Measurements from ENCODE around the gene CDK5RAP3.

Gene CDK5RAP3

DNA sequence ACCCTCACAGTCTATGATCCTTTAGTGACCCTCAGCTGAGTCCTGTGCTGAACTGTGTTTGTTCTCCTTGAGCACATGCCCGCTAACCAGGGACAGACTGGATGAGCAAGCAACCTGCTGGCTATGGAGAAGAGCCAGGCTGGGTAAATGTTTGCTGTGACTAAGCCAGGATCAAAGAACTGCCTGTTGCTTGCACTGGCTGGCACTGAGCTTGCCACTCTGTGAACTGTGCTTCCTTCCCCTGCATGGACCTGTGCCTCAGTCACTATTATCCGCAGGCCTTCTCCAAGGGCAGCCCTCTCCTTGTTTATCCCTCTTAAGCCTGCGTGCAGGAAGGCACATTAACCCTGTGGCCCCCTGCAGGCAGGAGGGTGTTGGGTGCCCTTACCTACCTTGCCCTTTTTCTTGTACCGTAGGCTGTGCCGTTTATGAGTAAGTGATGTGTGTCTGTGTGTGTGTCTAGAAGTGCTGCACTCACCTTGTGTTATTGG, 22.2 kb upstream of the CDK5RAP3 start:
- TF ChIP-seq, protein P1, sequence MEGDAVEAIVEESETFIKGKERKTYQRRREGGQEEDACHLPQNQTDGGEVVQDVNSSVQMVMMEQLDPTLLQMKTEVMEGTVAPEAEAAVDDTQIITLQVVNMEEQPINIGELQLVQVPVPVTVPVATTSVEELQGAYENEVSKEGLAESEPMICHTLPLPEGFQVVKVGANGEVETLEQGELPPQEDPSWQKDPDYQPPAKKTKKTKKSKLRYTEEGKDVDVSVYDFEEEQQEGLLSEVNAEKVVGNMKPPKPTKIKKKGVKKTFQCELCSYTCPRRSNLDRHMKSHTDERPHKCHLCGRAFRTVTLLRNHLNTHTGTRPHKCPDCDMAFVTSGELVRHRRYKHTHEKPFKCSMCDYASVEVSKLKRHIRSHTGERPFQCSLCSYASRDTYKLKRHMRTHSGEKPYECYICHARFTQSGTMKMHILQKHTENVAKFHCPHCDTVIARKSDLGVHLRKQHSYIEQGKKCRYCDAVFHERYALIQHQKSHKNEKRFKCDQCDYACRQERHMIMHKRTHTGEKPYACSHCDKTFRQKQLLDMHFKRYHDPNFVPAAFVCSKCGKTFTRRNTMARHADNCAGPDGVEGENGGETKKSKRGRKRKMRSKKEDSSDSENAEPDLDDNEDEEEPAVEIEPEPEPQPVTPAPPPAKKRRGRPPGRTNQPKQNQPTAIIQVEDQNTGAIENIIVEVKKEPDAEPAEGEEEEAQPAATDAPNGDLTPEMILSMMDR (conservative IDR thresholded peaks at IDR 0.05; ENCODE audit: low read depth, low read length): no peak
- no peak for DNase-seq (ENCODE audit: low read depth)

DNA sequence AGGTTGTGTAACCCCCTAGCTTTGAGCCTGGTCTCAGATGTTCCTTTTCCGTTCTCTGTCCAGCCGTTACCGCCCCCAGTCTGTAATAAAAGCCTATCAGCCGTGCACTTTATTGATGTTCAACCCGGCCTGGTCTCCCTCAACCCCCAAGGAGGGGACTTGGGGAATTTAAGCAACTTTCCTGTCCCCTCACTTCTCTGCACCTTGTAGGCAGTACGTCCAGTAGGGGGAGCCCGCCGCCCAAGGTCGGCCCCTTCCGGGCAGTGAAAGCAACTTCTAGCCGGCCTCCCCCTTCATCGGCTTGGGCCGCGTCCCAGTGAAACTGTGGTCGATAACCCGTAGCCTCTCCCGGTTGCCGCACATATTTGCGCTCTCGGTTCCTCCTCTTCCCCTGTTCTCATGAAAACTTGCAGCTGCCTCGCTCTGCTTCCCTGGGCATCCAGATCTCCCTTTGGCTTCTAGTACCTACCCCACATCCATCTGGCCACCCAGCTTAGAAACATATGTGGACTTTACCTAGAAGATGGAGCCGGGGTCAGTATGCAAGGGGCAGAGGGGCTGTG, 21.6 kb upstream of the CDK5RAP3 start:
- H3K4me3 ChIP-seq (ENCODE audit: low read depth, low read length): peak overlapping the region; percentile 41
- DNase-seq (ENCODE audit: low read depth): peak; percentile 88
- TF ChIP-seq, protein P1 (conservative IDR thresholded peaks at IDR 0.05; ENCODE audit: low read depth, low read length): peak; percentile 94

More for the DNA sequence above, 22.2 kb upstream of the CDK5RAP3 start:
- no peak overlapping the region for H3K4me3 ChIP-seq (ENCODE audit: low read depth, low read length)

DNA sequence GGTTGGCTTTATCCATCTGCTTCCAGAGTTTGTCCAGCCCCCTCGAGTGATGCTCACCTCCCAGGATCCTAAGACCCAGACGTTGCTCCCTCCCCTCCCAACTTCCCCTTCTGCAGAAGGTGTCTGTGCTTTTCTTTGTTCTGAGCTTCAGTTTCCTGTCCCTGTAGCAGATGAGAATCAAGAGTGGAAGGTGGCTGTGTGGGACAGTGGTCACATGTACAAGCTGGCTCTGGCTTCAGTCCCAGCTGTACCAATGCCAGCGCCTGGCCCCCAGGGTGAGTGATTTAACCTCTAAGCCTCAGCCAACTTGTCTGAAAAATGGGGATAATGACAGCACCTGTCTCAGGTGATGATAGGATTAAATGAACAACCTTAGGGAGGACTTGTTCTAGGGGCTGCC, 21.0 kb upstream of the CDK5RAP3 start:
- no peak for DNase-seq (ENCODE audit: low read depth)
- H3K4me3 ChIP-seq (ENCODE audit: low read depth, low read length): no peak overlapping the region
- TF ChIP-seq, protein P1 (conservative IDR thresholded peaks at IDR 0.05; ENCODE audit: low read depth, low read length): no peak

DNA sequence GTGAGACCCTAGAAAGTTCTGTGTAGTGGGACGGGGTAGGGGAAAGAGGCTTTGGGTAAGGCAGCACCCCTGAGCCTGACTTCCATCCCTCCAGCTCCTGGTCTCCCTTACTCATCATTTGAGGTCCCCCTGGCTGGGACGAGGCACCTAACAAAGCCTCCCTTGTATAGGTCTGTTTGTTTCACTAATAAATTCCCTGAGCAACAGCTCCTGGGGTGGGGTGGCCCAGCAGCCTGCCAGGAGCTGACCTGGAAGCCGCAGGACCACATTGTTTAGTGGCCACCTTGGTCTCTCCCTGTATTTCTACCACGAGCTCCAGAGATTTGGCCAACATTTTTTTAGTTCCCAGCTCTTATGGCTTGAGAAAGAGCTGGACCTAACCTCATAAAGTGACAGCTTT, 20.5 kb upstream of the CDK5RAP3 start:
- no peak overlapping the region for H3K4me3 ChIP-seq (ENCODE audit: low read depth, low read length)
- no peak for DNase-seq (ENCODE audit: low read depth)
- TF ChIP-seq, protein P1 (conservative IDR thresholded peaks at IDR 0.05; ENCODE audit: low read depth, low read length): no peak

DNA sequence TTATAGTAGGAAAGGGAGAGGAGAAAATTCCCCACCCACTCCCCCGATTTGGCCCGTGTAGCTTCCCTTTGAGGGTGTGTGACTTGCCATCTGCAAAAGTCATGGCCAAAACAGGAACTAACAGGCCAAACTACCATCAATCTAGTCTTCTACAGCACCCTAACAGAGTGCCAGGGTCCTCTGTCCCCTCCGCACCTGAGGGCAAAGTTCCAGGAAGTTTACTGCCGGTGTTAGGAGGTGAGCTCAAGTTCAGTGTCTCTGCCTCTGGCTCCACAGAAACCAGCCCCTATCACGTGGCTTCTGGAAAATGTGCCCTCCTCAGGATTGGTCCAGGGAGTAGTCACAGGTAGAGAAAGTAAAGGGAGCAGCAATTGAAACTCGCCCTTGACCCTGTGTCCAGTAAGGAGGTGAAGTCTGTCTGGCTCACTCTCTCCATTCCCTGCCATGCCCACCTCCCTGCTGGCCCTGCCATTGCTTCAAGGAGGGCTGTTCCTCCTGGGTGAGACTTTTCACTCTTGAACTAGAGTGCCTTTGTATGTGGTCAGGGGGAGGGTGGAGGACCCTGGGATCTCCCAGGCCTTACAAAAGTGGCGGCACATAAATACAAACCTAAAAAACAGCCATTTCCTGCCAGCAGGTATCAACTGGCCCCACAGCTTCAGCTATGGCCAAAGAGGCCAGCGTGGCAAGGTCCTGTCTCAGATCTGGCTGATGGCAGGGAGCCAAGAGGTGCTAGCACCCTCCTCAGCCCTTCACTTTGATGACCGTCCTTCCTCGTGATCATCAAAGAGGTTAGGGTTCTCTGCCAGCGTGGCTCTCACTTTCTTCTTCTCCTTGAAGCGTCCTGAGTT, 18.5 kb upstream of the CDK5RAP3 start:
- no peak for DNase-seq (ENCODE audit: low read depth)
- no peak overlapping the region for H3K4me3 ChIP-seq (ENCODE audit: low read depth, low read length)
- TF ChIP-seq, protein P1 (conservative IDR thresholded peaks at IDR 0.05; ENCODE audit: low read depth, low read length): no peak

DNA sequence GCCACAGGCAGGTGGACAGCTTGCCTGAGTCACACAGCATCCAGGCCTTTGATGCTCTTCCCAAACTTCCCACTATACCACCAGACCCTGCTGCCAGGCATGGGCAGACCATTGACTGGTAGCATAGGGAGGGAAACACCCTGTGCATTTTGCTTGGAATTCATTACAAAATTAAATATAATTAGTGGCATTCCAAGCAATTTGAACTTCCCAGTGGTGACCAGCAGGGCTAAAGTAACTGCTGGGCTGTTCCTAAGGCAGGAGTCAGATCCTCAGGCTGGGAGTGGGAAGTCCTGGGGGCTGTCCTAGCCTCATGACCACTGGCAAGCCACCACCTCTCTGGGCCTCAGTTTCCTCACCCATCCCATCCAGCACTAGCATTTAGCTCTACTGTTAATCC, 17.0 kb upstream of the CDK5RAP3 start:
- DNase-seq (ENCODE audit: low read depth): peak; percentile 12
- TF ChIP-seq, protein P1 (conservative IDR thresholded peaks at IDR 0.05; ENCODE audit: low read depth, low read length): peak; percentile 31
- H3K4me3 ChIP-seq (ENCODE audit: low read depth, low read length): no peak overlapping the region

Data from choroid plexus epithelial cell (primary cell).